Endothelial cell of umbilical vein (primary cell): ENCODE data around the gene SDK2. TPM values are rescaled to one million over a fixed set of nuclear protein-coding genes. Genes with fewer than 3 reads are reported as not detected.

ENCODE experiments used
- BruUV-seq: library from RNA; stranded (reverse); fragments of 400-500 nt; replicated peaks from 2 replicates; lab custom pipeline; 2021; lab: Mats Ljungman, UMichigan
- CTCF ChIA-PET: fragments of 300-600, 350-600 bp; sonication (Branson Sonifier 250); formaldehyde crosslinking; loops from one replicate; lab custom pipeline; 2021; ENCODE audit warnings: antibody characterized with exemption, inconsistent platforms; lab: Charles Lee
- POLR2A ChIA-PET: fragments of 300-600, 350-600 bp; sonication (Branson Sonifier 250); formaldehyde crosslinking; loops from one replicate; lab custom pipeline; 2021; ENCODE audit warnings: antibody characterized with exemption, inconsistent platforms; lab: Charles Lee
- DNase-seq: peaks from one replicate; pipeline ENCODE4 v3.0.0-alpha.2; 2011; ENCODE audit warnings: low read depth, low spot score
- FAIRE-seq: peaks from 2 replicates; lab custom pipeline; 2011; peaks lifted over from hg19 to GRCh38; lab: Jason Lieb, UNC
- H2AFZ ChIP-seq: 2 replicates; pipeline ENCODE4 v1.6.0; 2012; ENCODE audit warnings: low read depth, low read length, control low read depth, inconsistent platforms
- H3K27ac ChIP-seq: 2 replicates; pipeline ENCODE4 v1.5.1; 2011; ENCODE audit warnings: low read depth, mild to moderate bottlenecking, control low read depth, low read length, moderate library complexity; ENCODE audit not compliant: insufficient read depth
- H3K27me3 ChIP-seq, 2 experiments: 2 replicates each; pipeline versions ENCODE4 v1.6.0 to v1.6.1; 2011; ENCODE audit warnings: low read length in 2 of 2, mixed read lengths in 1 of 2; ENCODE audit not compliant: control insufficient read depth in 2 of 2, insufficient read depth in 2 of 2
- H3K36me3 ChIP-seq, 2 experiments: 2 replicates in 1 of 2; 3 replicates in 1 of 2; pipeline ENCODE4 v1.5.1; 2011; ENCODE audit warnings: low read length in 2 of 2, mild to moderate bottlenecking in 1 of 2, moderate library complexity in 1 of 2; ENCODE audit not compliant: control insufficient read depth in 2 of 2, insufficient read depth in 2 of 2; ENCODE audit errors: extremely low read depth in 1 of 2
- H3K4me1 ChIP-seq: 3 replicates; pipeline ENCODE4 v1.5.1; 2011; ENCODE audit warnings: mild to moderate bottlenecking, low read length; ENCODE audit not compliant: control insufficient read depth, insufficient read depth; ENCODE audit errors: extremely low read depth
- H3K4me2 ChIP-seq: 2 replicates; pipeline ENCODE4 v1.6.1; 2011; ENCODE audit warnings: low read length, control low read depth, mixed read lengths; ENCODE audit not compliant: insufficient read depth
- H3K4me3 ChIP-seq, 3 experiments: fragments of 200-600 bp in 1 of 3; sonication (generic), shearing (Covaris generic) in 1 of 3; replicated peaks in 1 of 3; 2 replicates each; pipeline ENCODE4 v1.5.1; 2011 to 2016; ENCODE audit warnings: control low read depth in 3 of 3, low read length in 3 of 3, mild to moderate bottlenecking in 2 of 3, inconsistent platforms in 1 of 3, low read depth in 1 of 3, moderate library complexity in 1 of 3; ENCODE audit not compliant: insufficient read depth in 1 of 3
- H3K79me2 ChIP-seq: 2 replicates; pipeline ENCODE4 v1.6.0; 2012; ENCODE audit warnings: low read length, inconsistent platforms; ENCODE audit not compliant: control insufficient read depth, insufficient read depth
- H3K9ac ChIP-seq: replicated peaks from 2 replicates; pipeline ENCODE3; 2011; ENCODE audit warnings: low read length, control low read depth; ENCODE audit not compliant: insufficient read depth; ENCODE audit errors: extremely low read depth
- H3K9me1 ChIP-seq: replicated peaks from 3 replicates; pipeline ENCODE4 v1.6.0; 2011; ENCODE audit warnings: mild to moderate bottlenecking, low read length; ENCODE audit not compliant: control insufficient read depth, insufficient read depth; ENCODE audit errors: extremely low read depth
- H3K9me3 ChIP-seq: replicated peaks from 2 replicates; pipeline ENCODE4 v1.5.1; 2012; ENCODE audit warnings: low read length, inconsistent platforms; ENCODE audit not compliant: control insufficient read depth, insufficient read depth
- H4K20me1 ChIP-seq: replicated peaks from 2 replicates; pipeline ENCODE3; 2011; ENCODE audit warnings: mild to moderate bottlenecking, low read length; ENCODE audit not compliant: control insufficient read depth, insufficient read depth; ENCODE audit errors: extremely low read depth
- EZH2 ChIP-seq: IDR thresholded peaks from 2 replicates; pipeline ENCODE4 v1.6.1; 2012; ENCODE audit warnings: borderline replicate concordance, low read depth, mild to moderate bottlenecking, moderate library complexity, low read length, inconsistent platforms; ENCODE audit not compliant: severe bottlenecking
- FOS ChIP-seq: IDR thresholded peaks from 2 replicates; pipeline ENCODE4 v1.6.1; 2011; ENCODE audit warnings: mild to moderate bottlenecking, low read length, moderate library complexity, borderline replicate concordance; ENCODE audit not compliant: insufficient read depth
- GATA2 ChIP-seq: IDR thresholded peaks from 2 replicates; pipeline ENCODE4 v1.7.0; 2011; ENCODE audit warnings: low read depth, mild to moderate bottlenecking, moderate library complexity, mixed read lengths, low read length; ENCODE audit not compliant: insufficient read length, insufficient read depth
- JUN ChIP-seq: IDR thresholded peaks from 2 replicates; pipeline ENCODE4 v1.6.1; 2011; ENCODE audit warnings: borderline replicate concordance, low read depth; ENCODE audit not compliant: insufficient read length, insufficient read depth
- MYC ChIP-seq: IDR thresholded peaks from one replicate; pipeline ENCODE4 v1.6.1; 2011; ENCODE audit warnings: mild to moderate bottlenecking, low read depth, low read length
- POLR2A ChIP-seq: IDR thresholded peaks from 2 replicates; pipeline ENCODE4 v1.6.1; 2012; ENCODE audit warnings: low read depth, mild to moderate bottlenecking, control low read depth, low read length
- POLR2AphosphoS5 ChIP-seq: IDR thresholded peaks from 2 replicates; pipeline ENCODE4 v1.6.1; 2012; ENCODE audit warnings: low read depth, mild to moderate bottlenecking, control low read depth, low read length, moderate library complexity; ENCODE audit not compliant: insufficient read depth
- dilution Hi-C: fragments of 300-500 bp; cut with MboI; formaldehyde crosslinking; loops from one replicate; pipeline ENCODE4 v1.15.0; 2019; ENCODE audit warnings: low sequenced_read_pairs; ENCODE audit not compliant: extremely low pct_ligation_motif_present
- intact Hi-C: fragments of 100-400 bp; cut with micrococcal nuclease; formaldehyde crosslinking; loops from one replicate; pipeline ENCODE4 v1.10.0; 2022
- polyA plus RNA-seq, 4 experiments: library from polyadenylated mRNA; depleted of rRNA in 3 of 4; stranded (reverse) in 3 of 4; unstranded in 1 of 4; fragments of >200 nt; gene quantifications; 2 replicates each; pipeline versions ENCODE4 v1.2.1 to v1.2.3, GENCODE V29; 2011 to 2012; ENCODE audit warnings: missing spikeins in 1 of 4
- total RNA-seq: library from RNA; stranded (reverse); gene quantifications from 2 replicates; pipeline ENCODE4 v1.2.3, GENCODE V29; 2021
- TF ChIP-seq, protein P1 (sequence below), 2 donors: IDR thresholded peaks; 1 replicate in 1 of 2; 2 replicates in 1 of 2; pipeline ENCODE4 v1.5.1; 2011; ENCODE audit warnings: low read length in 2 of 2, mild to moderate bottlenecking in 2 of 2, moderate library complexity in 2 of 2, control low read depth in 1 of 2, inconsistent platforms in 1 of 2, low read depth in 1 of 2; ENCODE audit not compliant: insufficient read depth in 1 of 2; ENCODE audit errors: extremely low read depth in 1 of 2
- TF ChIP-seq, protein P2 (sequence below): IDR thresholded peaks from 2 replicates; pipeline ENCODE4 v1.6.1; 2011; ENCODE audit not compliant: insufficient read depth, insufficient read length

SDK2 gene
- total and polyA plus RNA-seq, 2 donors (not counting 3 experiments of a cell fraction or from before 2014, with no cell fraction given), result not detected

DNA sequence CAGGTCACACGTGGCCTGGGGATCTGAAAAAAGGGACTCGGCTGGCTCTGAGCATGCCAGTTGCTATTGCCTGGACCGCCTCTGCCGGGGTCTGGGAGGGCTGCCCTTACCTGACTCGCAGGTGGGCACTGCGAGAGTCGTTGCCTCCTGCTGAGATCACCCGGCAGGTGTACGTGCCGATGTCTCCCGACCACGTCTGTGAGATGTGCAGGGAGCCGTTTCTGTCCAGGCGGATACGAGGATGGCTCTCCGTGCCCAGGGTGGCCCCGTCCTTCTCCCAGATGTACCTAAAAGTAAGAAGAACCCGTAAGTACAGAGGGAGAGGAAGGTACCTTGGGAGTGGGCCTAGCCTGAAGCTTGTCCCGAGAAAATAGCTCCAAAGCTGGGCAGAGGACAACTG lies 220.4 kb downstream of the SDK2 start:
- no peak for DNase-seq
- no peaks in the 10 kb centered on the region for H3K27me3 ChIP-seq
- no peak overlapping the region for H2AFZ ChIP-seq
- FAIRE-seq, result no peak
- H3K4me2 ChIP-seq, result no peak overlapping the region
- H3K9me1 ChIP-seq, result no peaks in the 10 kb centered on the region
- intact Hi-C loops (no loop called here), dilution Hi-C loops (no loop called here)
- H4K20me1 ChIP-seq, result no peaks in the 10 kb centered on the region
- no peak overlapping the region for H3K9ac ChIP-seq
- H3K9me3 ChIP-seq, result no peaks in the 10 kb centered on the region
- no peaks in the 10 kb centered on the region for H3K79me2 ChIP-seq
- H3K4me1 ChIP-seq, result no peaks in the 10 kb centered on the region
- H3K4me3 ChIP-seq, result no peak overlapping the region
- no peak overlapping the region for H3K27ac ChIP-seq
- no peak for TF ChIP-seq POLR2A
- no peak for TF ChIP-seq MYC
- no peaks in the 10 kb centered on the region for H3K36me3 ChIP-seq
- POLR2A ChIA-PET, result no interaction called here
- BruUV-seq, result no TSS peak
- CTCF ChIA-PET, result no interaction called here

DNA sequence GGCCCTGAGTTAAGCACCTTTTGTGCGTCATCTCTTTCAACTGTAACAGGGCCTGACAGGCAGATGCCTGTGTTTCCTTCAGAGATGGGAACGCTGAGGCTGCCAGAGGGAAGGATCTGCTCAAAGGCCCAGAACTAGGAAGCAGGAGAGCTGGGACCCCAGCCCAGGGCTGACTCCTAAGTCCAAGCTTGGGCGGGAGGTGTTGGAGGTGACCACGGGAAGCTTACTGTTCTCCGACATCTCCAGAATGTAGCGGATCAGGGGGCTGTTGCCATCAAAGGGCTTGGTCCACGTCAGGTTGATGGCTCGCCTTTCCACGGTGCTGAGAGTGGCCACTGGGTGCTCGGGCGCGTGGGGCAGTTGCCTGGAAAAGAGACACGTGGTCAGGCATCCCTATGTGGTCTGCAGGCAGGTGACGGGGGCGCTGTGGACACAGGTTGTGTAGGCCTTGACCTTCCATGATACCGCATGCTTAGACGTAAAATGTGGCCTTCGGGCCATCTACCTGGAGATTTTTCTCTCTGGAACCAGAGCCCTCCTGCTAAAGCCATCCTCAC lies 221.0 kb downstream of the SDK2 start:
- no TSS peak for BruUV-seq
- Histone ChIP-seq H2AFZ (no peak overlapping the region), H3K79me2 (no peaks in the 10 kb centered on the region), H3K9me3 (no peaks in the 10 kb centered on the region), H4K20me1 (no peaks in the 10 kb centered on the region), H3K27me3 (no peaks in the 10 kb centered on the region), H3K9me1 (no peaks in the 10 kb centered on the region), H3K4me3 (no peak overlapping the region), H3K9ac (no peak overlapping the region), H3K4me2 (no peak overlapping the region), H3K36me3 (no peaks in the 10 kb centered on the region), H3K4me1 (no peaks in the 10 kb centered on the region), H3K27ac (no peak overlapping the region)
- TF ChIP-seq, protein P1, sequence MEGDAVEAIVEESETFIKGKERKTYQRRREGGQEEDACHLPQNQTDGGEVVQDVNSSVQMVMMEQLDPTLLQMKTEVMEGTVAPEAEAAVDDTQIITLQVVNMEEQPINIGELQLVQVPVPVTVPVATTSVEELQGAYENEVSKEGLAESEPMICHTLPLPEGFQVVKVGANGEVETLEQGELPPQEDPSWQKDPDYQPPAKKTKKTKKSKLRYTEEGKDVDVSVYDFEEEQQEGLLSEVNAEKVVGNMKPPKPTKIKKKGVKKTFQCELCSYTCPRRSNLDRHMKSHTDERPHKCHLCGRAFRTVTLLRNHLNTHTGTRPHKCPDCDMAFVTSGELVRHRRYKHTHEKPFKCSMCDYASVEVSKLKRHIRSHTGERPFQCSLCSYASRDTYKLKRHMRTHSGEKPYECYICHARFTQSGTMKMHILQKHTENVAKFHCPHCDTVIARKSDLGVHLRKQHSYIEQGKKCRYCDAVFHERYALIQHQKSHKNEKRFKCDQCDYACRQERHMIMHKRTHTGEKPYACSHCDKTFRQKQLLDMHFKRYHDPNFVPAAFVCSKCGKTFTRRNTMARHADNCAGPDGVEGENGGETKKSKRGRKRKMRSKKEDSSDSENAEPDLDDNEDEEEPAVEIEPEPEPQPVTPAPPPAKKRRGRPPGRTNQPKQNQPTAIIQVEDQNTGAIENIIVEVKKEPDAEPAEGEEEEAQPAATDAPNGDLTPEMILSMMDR (IDR thresholded peaks at IDR 0.05; ENCODE audit: extremely low read depth in 1 of 2, insufficient read depth in 1 of 2, low read depth in 1 of 2, low read length in 2 of 2), result no peak
- TF ChIP-seq MYC (no peak), POLR2AphosphoS5 (no peak), POLR2A (no peak), JUN (no peak), FOS (no peak), EZH2 (no peak), GATA2 (no peak)
- TF ChIP-seq, protein P2, sequence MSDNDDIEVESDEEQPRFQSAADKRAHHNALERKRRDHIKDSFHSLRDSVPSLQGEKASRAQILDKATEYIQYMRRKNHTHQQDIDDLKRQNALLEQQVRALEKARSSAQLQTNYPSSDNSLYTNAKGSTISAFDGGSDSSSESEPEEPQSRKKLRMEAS, result no peak
- FAIRE-seq (no peak), DNase-seq (no peak)
- dilution Hi-C loops (no loop called here), intact Hi-C loops (no loop called here)
- POLR2A ChIA-PET, result no interaction called here
- CTCF ChIA-PET, result no interaction called here
